Left colon (tissue), 2 donors: ENCODE results near the gene SESTD1. TPM values are rescaled to one million over a fixed set of nuclear protein-coding genes. Genes with fewer than 3 reads are reported as not detected.
"Not testable (repeated sequence)": the region's sequence is repeated elsewhere in the genome, so short reads cannot be mapped to it uniquely, and the experiment has no call there.

Source experiments
- ATAC-seq: fragments of 200-7000 bp; cut with Tn5 transposase; one replicate; pipeline ENCODE4 v1.9.1; 2020; ENCODE audit warnings: mild to moderate bottlenecking, moderate library complexity
- DNase-seq, 2 donors: peaks; one replicate each; pipeline ENCODE4 v3.0.0-alpha.2; 2020
- intact Hi-C, 2 donors: fragments of 100-400 bp; cut with DNase I in 1 of 2; cut with micrococcal nuclease in 1 of 2; formaldehyde crosslinking; loops; one replicate each; pipeline versions ENCODE4 v1.11.2 to v1.14.0; 2022; cut with DNase I, micrococcal nuclease
- total RNA-seq, 2 donors: library from RNA; stranded (reverse); fragmentation: NEBNext Ultra II Directional; extraction: Animal tissue kit (Norgen Biotek cat#: 25700); gene quantifications; one replicate each; pipeline ENCODE4 v1.2.1, GENCODE V29; 2021
- donor health status: DM: no; HTN: no; CAD: no.
- donor health status: DM: yes; HTN: yes; CAD: no.

SESTD1 gene
- total RNA-seq, 2 donors from 2014 or later, result 35.9 to 47.5 TPM

DNA sequence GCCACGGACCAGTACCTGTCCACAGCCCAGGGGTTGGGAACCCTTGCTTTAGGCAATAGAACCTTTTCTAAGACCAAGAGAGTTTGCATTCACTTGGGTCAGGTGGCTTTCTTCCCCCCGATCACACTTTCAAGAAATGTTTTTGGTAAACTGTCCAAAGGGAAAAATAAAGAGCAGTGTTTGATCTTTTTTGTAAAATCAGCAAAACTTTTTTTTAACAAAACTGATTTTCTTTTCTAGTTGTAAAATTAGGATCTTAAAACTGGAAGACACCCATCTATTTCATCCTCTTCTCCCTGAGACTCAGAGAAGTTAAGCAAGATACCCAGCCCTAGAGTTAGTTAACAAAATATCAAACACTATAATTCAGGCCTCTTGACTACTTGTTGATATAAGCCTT is 6.1 kb upstream of the SESTD1 start:
- ATAC-seq, result no peak
- intact Hi-C loops, result no loop called here
- DNase-seq, result no peak

DNA sequence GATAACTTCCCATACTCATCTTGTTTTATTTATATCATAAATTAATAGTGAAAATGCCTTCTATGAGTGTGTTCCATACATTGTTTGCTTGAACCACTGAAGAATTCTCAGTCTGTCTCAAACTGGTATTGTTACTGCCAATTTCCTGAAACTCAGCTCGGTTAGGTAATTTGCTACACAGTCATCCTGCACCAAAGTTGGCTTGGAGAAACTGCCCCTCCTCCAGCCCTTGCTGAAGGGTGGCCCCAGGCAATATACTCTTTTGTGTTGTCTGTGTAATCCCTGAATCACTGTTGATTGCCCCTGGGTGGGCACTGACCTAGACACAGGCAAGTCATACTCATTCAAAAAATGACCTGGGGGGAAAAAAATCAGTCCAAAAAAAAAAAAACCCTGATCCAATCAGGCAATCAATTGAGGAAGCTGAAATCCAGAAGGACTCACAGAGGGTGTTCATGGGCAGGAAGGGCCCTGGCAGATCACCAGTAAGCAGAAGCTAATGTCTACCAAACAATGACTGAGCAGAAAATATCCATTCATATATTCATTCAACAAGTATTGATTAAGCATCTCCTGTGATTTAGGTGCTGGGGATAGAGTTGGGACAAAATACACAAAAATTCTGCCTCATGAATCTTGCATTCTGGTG is 3.8 kb upstream of the SESTD1 start:
- intact Hi-C loops, result no loop called here
- ATAC-seq, result no peak
- DNase-seq, result no peak

DNA sequence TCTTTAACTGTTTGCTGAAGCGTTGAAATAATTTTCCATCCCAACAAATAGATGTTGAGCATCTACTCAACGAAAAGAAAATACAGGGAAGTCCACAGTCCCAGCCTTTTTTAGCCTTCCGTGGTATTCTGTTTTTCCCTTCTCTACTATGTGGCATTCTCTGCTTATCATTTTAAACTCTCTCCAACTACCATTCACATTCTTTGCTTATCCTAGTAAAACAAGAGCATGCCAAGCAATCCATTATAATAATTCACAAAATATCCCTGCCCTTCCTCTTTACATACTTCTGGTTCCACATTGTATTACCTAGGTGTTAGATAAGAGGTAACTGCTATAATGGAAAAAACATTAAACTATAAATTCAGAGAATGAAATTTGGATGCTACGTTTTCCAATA is 1.6 kb upstream of the SESTD1 start:
- ATAC-seq, result no peak
- no peak for DNase-seq
- intact Hi-C loops, result no loop called here

DNA sequence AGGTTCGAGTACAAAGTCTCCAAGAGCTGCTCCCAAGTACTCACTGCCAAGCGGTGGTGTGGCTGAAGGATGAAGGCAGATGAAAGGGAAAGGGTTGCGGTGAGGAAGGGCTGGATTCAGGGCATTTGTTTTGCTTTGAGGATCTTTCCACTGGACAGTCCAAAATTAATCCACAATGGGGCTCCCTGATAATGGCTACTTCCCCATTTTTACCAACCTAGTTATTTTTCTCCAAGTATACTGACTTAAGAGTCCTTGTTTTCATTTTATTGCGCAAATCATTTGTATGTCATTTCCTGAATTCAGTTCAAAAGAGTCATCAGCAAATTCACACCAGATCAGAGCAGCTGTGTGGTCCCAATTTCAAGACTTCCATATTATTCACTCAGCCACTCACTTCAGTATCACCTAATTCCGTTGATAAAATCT is 464 bp upstream of the SESTD1 start:
- intact Hi-C loops, result no loop called here
- ATAC-seq, result no peak

GRCh38 chr2:179263446-179264367 is 925 bp downstream of the SESTD1 start:
- intact Hi-C loops, result no loop called here
- ATAC-seq, result peak; percentile 54
- peak; percentile 33 to 63 for DNase-seq

More for the DNA sequence above, 464 bp upstream of the SESTD1 start:
- no peak for DNase-seq

GRCh38 chr2:179263015-179263414 is 1.6 kb downstream of the SESTD1 start:
- no peak for DNase-seq
- intact Hi-C loops, result no loop called here

GRCh38 chr2:179262077-179262660 is 2.5 kb downstream of the SESTD1 start:
- intact Hi-C loops, result no loop called here
- ATAC-seq, result no peak
- DNase-seq, result no peak

More at GRCh38 chr2:179263015-179263414, 1.6 kb downstream of the SESTD1 start:
- peak; percentile 64 for ATAC-seq

GRCh38 chr2:179261151-179261825 is 3.3 kb downstream of the SESTD1 start:
- no peak for DNase-seq
- intact Hi-C loops, result no loop called here
- peak; percentile 49 for ATAC-seq

DNA sequence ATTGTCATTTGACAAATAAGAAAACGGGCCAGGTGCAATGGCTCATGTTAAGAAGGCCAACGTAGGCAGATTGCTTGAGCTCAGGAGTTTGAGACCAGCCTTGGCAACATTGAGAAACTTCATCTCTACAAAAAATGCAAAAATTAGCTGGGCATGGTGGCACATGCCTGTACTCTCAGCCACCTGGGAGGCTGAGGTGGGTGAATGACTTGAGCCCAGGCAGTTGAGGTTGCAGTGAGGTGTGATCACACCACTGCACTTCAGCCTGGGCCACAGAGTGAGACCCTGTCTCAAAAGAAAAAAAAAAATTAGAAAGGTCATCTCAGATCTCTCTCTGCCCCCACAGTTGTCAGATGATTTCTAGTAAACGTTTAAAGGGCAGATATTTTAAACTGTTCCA is 4.4 kb downstream of the SESTD1 start:
- intact Hi-C loops, result no loop called here
- no peak for ATAC-seq
- DNase-seq, result no peak

DNA sequence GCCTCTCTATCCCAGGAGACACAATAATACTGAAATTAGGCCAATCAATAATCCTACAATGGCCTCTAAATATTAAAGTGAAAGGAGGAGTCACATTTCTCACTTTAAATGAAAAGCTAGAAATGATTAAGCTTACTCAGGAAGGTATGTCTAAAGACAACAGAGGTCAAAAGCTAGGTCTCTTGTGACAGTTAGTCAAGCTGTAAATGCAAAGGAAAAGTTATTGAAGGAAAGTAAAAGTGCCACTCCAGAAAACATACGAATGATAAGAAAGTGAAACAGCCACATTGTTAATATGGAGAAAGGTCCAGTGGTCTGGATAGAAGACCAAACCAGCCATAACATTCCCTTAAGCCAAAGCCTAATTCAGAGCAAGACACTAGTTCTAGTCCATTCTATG is 9.5 kb downstream of the SESTD1 start:
- intact Hi-C loops, result no loop called here
- ATAC-seq, result no peak

GRCh38 chr2:179253226-179253625 is 11.4 kb downstream of the SESTD1 start:
- DNase-seq (no peak), ATAC-seq (no peak)
- intact Hi-C loops, result no loop called here

More for the DNA sequence above, 9.5 kb downstream of the SESTD1 start:
- DNase-seq, result no peak

DNA sequence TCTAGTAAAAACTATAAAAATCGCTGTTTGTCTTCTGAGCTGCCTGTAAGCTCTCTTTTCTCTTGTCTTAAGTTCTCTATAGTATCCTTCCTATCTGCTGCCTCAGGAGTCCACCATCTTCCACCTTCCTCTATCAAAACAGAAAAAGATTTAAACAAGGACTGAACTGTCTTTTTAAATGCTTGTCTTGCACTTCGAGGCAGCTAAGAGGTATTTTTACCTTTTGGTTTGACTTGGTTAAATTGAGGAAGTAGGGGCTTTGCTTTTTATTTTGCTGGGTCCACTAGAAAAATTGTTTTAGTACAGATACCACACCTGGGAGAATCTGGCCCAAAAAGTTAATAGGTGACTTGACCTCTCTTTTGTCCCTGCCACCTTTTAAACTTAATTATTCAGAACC is 12.2 kb downstream of the SESTD1 start:
- ATAC-seq (no peak), DNase-seq (no peak)
- intact Hi-C loops, result no loop called here

- DNase-seq, result no peak
- intact Hi-C loops, result no loop called here
- no peak for ATAC-seq
Observed at GRCh38 chr2:179251870-179252269, 12.8 kb downstream of the SESTD1 start.

DNA sequence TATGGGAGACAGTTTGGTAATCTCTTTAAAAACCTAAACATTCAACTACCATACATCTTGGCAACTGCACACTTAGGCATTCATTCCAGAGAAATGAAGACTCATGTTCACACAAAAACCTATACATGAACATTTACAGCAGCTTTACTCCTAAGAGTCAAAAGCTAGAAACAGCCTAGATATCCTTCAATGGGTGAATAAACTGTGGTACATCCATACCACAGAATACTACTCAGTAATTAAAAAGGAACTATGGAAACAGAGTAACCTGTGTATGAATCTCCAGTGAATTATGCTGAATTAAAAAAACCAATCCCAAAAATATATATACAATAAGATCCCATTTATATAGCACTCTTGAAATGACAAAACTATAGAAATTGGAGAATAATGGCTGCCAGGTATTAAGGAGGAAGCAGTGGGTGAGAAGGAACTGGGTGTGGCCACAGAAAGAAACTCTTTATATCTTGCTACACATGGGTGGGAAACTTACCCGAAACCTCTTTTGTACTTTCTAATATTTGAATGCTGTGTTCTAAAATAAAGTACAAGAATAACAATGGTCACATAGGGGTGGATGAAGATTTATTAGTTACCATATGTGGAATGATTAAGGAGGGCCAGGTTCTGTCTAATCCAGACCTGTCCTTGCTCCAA is 13.7 kb downstream of the SESTD1 start:
- DNase-seq (no peak), ATAC-seq (no peak)
- intact Hi-C loops, result no loop called here

GRCh38 chr2:179250095-179250494 is 14.5 kb downstream of the SESTD1 start:
- ATAC-seq (no peak), DNase-seq (no peak)
- intact Hi-C loops, result no loop called here

- no peak for DNase-seq
- ATAC-seq, result no peak
- intact Hi-C loops, result no loop called here
Observed at GRCh38 chr2:179248024-179248348, 16.6 kb downstream of the SESTD1 start.

DNA sequence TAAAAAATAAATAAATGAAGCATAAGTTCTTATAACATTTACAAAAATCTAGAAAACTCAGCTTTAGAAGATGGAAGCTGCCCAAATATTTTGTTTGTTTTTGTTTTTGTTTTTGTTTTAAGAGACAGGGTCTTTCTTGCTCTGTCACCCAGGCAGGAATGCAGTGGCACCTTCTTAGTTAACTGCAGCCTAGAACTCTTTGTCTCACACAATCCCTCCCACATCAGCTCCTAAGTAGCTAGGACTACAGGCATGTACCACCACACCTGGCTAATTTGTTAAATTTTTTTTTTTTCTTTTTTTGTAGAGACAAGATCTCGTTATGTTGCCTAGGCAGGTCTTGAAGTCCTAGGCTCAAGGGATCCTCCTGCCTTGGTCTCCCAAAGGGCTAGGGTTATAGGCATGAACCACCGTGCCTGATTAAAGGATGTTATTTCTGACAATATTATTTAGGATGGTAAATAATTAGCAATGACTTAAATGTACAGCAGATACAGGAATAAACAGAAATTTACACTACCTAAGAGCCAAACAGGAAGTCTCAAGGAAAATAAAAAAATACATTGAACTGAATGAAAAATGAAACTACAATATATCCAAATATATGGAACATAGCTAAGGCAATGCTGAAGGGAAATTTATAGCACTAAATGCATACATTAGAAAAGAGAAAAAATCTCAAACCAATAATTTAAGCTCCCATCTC is 17.2 kb downstream of the SESTD1 start:
- ATAC-seq, result no peak
- DNase-seq, result no peak
- intact Hi-C loops, result no loop called here

DNA sequence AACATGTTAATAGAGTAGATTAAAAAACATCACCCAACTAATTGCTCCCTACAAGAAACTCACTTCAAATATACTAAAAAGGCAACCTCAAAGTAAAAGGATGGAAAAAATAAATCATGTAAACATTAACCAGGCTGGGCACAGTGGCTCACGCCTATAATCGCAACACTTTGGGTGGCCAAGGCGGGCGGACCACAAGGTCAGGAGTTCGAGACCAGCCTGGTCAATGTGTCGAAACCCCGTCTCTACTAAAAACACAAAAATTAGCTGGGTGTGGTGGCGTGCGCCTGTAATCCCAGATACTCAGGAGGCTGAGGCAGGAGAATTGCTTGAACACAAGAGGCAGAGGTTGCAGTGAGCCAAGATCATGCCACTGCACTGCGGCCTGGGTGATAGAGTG is 18.8 kb downstream of the SESTD1 start:
- DNase-seq, ATAC-seq, intact Hi-C loops: not testable (repeated sequence)
